Measurements from ENCODE around the gene ZNF823. TPM values are rescaled to one million over a fixed set of nuclear protein-coding genes. Genes with fewer than 3 reads are reported as not detected.

Gene ZNF823
- total RNA-seq, 1 donor from 2014 or later, result 6.1 TPM

Other genes with a start within 250 kb of the ZNF823 start
- 5.3 and 8.3 TPM in 2 replicates for gene ZNF653, start 233.1 kb downstream of the ZNF823 start, total RNA-seq
- 27.7 and 57.4 TPM in 2 replicates for gene ECSIT, start 209.8 kb downstream of the ZNF823 start, total RNA-seq
- gene CNN1, start 200.1 kb downstream of the ZNF823 start, total RNA-seq, result not detected in 2 replicates
- 20.3 and 30.7 TPM in 2 replicates for gene ELOF1, start 179.7 kb downstream of the ZNF823 start, total RNA-seq
- 24.5 and 26.2 TPM in 2 replicates for gene ACP5, start 161.3 kb downstream of the ZNF823 start, total RNA-seq
- gene ZNF627, start 141.5 kb downstream of the ZNF823 start, total RNA-seq, result 23.9 and 24.5 TPM in 2 replicates
- 7.6 and 12.5 TPM in 2 replicates for gene ZNF441, start 28.1 kb upstream of the ZNF823 start, total RNA-seq
- gene ZNF491, start 59.6 kb upstream of the ZNF823 start, total RNA-seq, result 0.26 and 0.64 TPM in 2 replicates
- gene ZNF440, start 75.3 kb upstream of the ZNF823 start, total RNA-seq, result 9.0 and 11.3 TPM in 2 replicates
- 0.53 and 1.7 TPM in 2 replicates for gene ZNF439, start 109.8 kb upstream of the ZNF823 start, total RNA-seq
- gene ZNF69, start 148.8 kb upstream of the ZNF823 start, total RNA-seq, result under 0.01 and 0.26 TPM in 2 replicates
- gene ZNF700, start 186.2 kb upstream of the ZNF823 start, total RNA-seq, result 9.5 and 10.0 TPM in 2 replicates
- gene ZNF763, start 226.1 kb upstream of the ZNF823 start, total RNA-seq, result 0.79 and 1.3 TPM in 2 replicates